Endothelial cell of umbilical vein (primary cell): Measurements from ENCODE around the gene CMC1. TPM values are rescaled to one million over a fixed set of nuclear protein-coding genes. Genes with fewer than 3 reads are reported as not detected.

Source experiments
- BruUV-seq: library from RNA; stranded (reverse); fragments of 400-500 nt; replicated peaks from 2 replicates; lab custom pipeline; 2021; lab: Mats Ljungman, UMichigan
- CTCF ChIA-PET: fragments of 300-600, 350-600 bp; sonication (Branson Sonifier 250); formaldehyde crosslinking; loops from one replicate; lab custom pipeline; 2021; ENCODE audit warnings: antibody characterized with exemption, inconsistent platforms; lab: Charles Lee
- POLR2A ChIA-PET: fragments of 300-600, 350-600 bp; sonication (Branson Sonifier 250); formaldehyde crosslinking; loops from one replicate; lab custom pipeline; 2021; ENCODE audit warnings: antibody characterized with exemption, inconsistent platforms; lab: Charles Lee
- DNase-seq: peaks from one replicate; pipeline ENCODE4 v3.0.0-alpha.2; 2011; ENCODE audit warnings: low read depth, low spot score
- FAIRE-seq: peaks from 2 replicates; lab custom pipeline; 2011; peaks lifted over from hg19 to GRCh38; lab: Jason Lieb, UNC
- H2AFZ ChIP-seq: 2 replicates; pipeline ENCODE4 v1.6.0; 2012; ENCODE audit warnings: low read depth, low read length, control low read depth, inconsistent platforms
- H3K27ac ChIP-seq: 2 replicates; pipeline ENCODE4 v1.5.1; 2011; ENCODE audit warnings: low read depth, mild to moderate bottlenecking, control low read depth, low read length, moderate library complexity; ENCODE audit not compliant: insufficient read depth
- H3K27me3 ChIP-seq, 2 experiments: 2 replicates each; pipeline versions ENCODE4 v1.6.0 to v1.6.1; 2011; ENCODE audit warnings: low read length in 2 of 2, mixed read lengths in 1 of 2; ENCODE audit not compliant: control insufficient read depth in 2 of 2, insufficient read depth in 2 of 2
- H3K36me3 ChIP-seq, 2 experiments: 2 replicates in 1 of 2; 3 replicates in 1 of 2; pipeline ENCODE4 v1.5.1; 2011; ENCODE audit warnings: low read length in 2 of 2, mild to moderate bottlenecking in 1 of 2, moderate library complexity in 1 of 2; ENCODE audit not compliant: control insufficient read depth in 2 of 2, insufficient read depth in 2 of 2; ENCODE audit errors: extremely low read depth in 1 of 2
- H3K4me1 ChIP-seq: 3 replicates; pipeline ENCODE4 v1.5.1; 2011; ENCODE audit warnings: mild to moderate bottlenecking, low read length; ENCODE audit not compliant: control insufficient read depth, insufficient read depth; ENCODE audit errors: extremely low read depth
- H3K4me2 ChIP-seq: 2 replicates; pipeline ENCODE4 v1.6.1; 2011; ENCODE audit warnings: low read length, control low read depth, mixed read lengths; ENCODE audit not compliant: insufficient read depth
- H3K4me3 ChIP-seq, 3 experiments: fragments of 200-600 bp in 1 of 3; sonication (generic), shearing (Covaris generic) in 1 of 3; replicated peaks in 1 of 3; 2 replicates each; pipeline ENCODE4 v1.5.1; 2011 to 2016; ENCODE audit warnings: control low read depth in 3 of 3, low read length in 3 of 3, mild to moderate bottlenecking in 2 of 3, inconsistent platforms in 1 of 3, low read depth in 1 of 3, moderate library complexity in 1 of 3; ENCODE audit not compliant: insufficient read depth in 1 of 3
- H3K79me2 ChIP-seq: 2 replicates; pipeline ENCODE4 v1.6.0; 2012; ENCODE audit warnings: low read length, inconsistent platforms; ENCODE audit not compliant: control insufficient read depth, insufficient read depth
- H3K9ac ChIP-seq: replicated peaks from 2 replicates; pipeline ENCODE3; 2011; ENCODE audit warnings: low read length, control low read depth; ENCODE audit not compliant: insufficient read depth; ENCODE audit errors: extremely low read depth
- H3K9me1 ChIP-seq: replicated peaks from 3 replicates; pipeline ENCODE4 v1.6.0; 2011; ENCODE audit warnings: mild to moderate bottlenecking, low read length; ENCODE audit not compliant: control insufficient read depth, insufficient read depth; ENCODE audit errors: extremely low read depth
- H3K9me3 ChIP-seq: replicated peaks from 2 replicates; pipeline ENCODE4 v1.5.1; 2012; ENCODE audit warnings: low read length, inconsistent platforms; ENCODE audit not compliant: control insufficient read depth, insufficient read depth
- H4K20me1 ChIP-seq: replicated peaks from 2 replicates; pipeline ENCODE3; 2011; ENCODE audit warnings: mild to moderate bottlenecking, low read length; ENCODE audit not compliant: control insufficient read depth, insufficient read depth; ENCODE audit errors: extremely low read depth
- EZH2 ChIP-seq: IDR thresholded peaks from 2 replicates; pipeline ENCODE4 v1.6.1; 2012; ENCODE audit warnings: borderline replicate concordance, low read depth, mild to moderate bottlenecking, moderate library complexity, low read length, inconsistent platforms; ENCODE audit not compliant: severe bottlenecking
- FOS ChIP-seq: IDR thresholded peaks from 2 replicates; pipeline ENCODE4 v1.6.1; 2011; ENCODE audit warnings: mild to moderate bottlenecking, low read length, moderate library complexity, borderline replicate concordance; ENCODE audit not compliant: insufficient read depth
- GATA2 ChIP-seq: IDR thresholded peaks from 2 replicates; pipeline ENCODE4 v1.7.0; 2011; ENCODE audit warnings: low read depth, mild to moderate bottlenecking, moderate library complexity, mixed read lengths, low read length; ENCODE audit not compliant: insufficient read length, insufficient read depth
- JUN ChIP-seq: IDR thresholded peaks from 2 replicates; pipeline ENCODE4 v1.6.1; 2011; ENCODE audit warnings: borderline replicate concordance, low read depth; ENCODE audit not compliant: insufficient read length, insufficient read depth
- MYC ChIP-seq: IDR thresholded peaks from one replicate; pipeline ENCODE4 v1.6.1; 2011; ENCODE audit warnings: mild to moderate bottlenecking, low read depth, low read length
- POLR2A ChIP-seq: IDR thresholded peaks from 2 replicates; pipeline ENCODE4 v1.6.1; 2012; ENCODE audit warnings: low read depth, mild to moderate bottlenecking, control low read depth, low read length
- POLR2AphosphoS5 ChIP-seq: IDR thresholded peaks from 2 replicates; pipeline ENCODE4 v1.6.1; 2012; ENCODE audit warnings: low read depth, mild to moderate bottlenecking, control low read depth, low read length, moderate library complexity; ENCODE audit not compliant: insufficient read depth
- dilution Hi-C: fragments of 300-500 bp; cut with MboI; formaldehyde crosslinking; loops from one replicate; pipeline ENCODE4 v1.15.0; 2019; ENCODE audit warnings: low sequenced_read_pairs; ENCODE audit not compliant: extremely low pct_ligation_motif_present
- intact Hi-C: fragments of 100-400 bp; cut with micrococcal nuclease; formaldehyde crosslinking; loops from one replicate; pipeline ENCODE4 v1.10.0; 2022
- polyA plus RNA-seq, 4 experiments: library from polyadenylated mRNA; depleted of rRNA in 3 of 4; stranded (reverse) in 3 of 4; unstranded in 1 of 4; fragments of >200 nt; gene quantifications; 2 replicates each; pipeline versions ENCODE4 v1.2.1 to v1.2.3, GENCODE V29; 2011 to 2012; ENCODE audit warnings: missing spikeins in 1 of 4
- total RNA-seq: library from RNA; stranded (reverse); gene quantifications from 2 replicates; pipeline ENCODE4 v1.2.3, GENCODE V29; 2021
- TF ChIP-seq, protein P1 (sequence below): IDR thresholded peaks from 2 replicates; pipeline ENCODE4 v1.6.1; 2011; ENCODE audit not compliant: insufficient read depth, insufficient read length
- TF ChIP-seq, protein P2 (sequence below), 2 donors: IDR thresholded peaks; 1 replicate in 1 of 2; 2 replicates in 1 of 2; pipeline ENCODE4 v1.5.1; 2011; ENCODE audit warnings: low read length in 2 of 2, mild to moderate bottlenecking in 2 of 2, moderate library complexity in 2 of 2, control low read depth in 1 of 2, inconsistent platforms in 1 of 2, low read depth in 1 of 2; ENCODE audit not compliant: insufficient read depth in 1 of 2; ENCODE audit errors: extremely low read depth in 1 of 2

CMC1 gene
- total and polyA plus RNA-seq, 2 donors (not counting 3 experiments of a cell fraction or from before 2014, with no cell fraction given): 13.1 to 18.6 TPM

DNA sequence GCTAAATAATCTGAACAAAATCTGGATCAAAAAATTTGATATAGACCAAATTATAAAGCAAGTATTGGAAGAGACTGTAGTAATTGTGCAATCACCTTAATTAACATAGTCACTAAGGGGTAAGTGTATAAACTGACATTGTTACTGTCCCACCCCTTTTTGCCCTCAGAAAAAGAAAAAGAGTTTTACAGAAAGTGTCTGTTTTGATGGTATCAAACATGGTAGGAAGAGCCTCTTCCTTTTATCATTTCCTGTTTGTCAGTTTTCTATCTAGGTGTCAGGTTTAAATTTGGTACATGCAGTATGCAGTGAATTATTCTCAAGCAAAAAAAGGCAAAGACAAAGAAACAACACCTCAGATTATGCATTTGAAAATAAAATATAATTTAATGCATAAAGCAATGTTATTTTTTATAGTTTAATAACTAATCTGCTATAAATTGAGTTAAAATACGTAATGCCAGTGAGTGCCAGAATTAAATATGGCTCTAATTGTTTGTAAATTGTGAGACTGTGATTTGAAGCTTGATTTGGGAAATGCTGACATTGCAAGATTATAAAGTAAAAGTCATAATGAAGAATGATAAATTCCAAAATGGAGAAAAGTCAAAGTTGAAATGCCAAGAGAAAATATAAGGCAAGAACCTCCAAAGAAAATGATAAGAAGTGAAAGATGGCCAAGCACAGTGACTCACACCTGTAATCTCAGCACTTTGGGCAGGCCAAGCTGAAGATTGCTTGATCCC, 30.3 kb upstream of the CMC1 start:
- ChIA-PET CTCF (no interaction called here), POLR2A (no interaction called here)
- H3K9me3 ChIP-seq: no peaks in the 10 kb centered on the region
- dilution Hi-C loops: no loop called here
- H3K36me3 ChIP-seq: no peaks in the 10 kb centered on the region
- no peak overlapping the region for H2AFZ ChIP-seq
- no peak overlapping the region for H3K9ac ChIP-seq
- intact Hi-C loops: no loop called here
- no peaks in the 10 kb centered on the region for H3K79me2 ChIP-seq
- H3K9me1 ChIP-seq: no peaks in the 10 kb centered on the region
- no peak overlapping the region for H3K27ac ChIP-seq
- DNase-seq (no peak), FAIRE-seq (no peak)
- H3K4me1 ChIP-seq: no peaks in the 10 kb centered on the region
- TF ChIP-seq, protein P1, sequence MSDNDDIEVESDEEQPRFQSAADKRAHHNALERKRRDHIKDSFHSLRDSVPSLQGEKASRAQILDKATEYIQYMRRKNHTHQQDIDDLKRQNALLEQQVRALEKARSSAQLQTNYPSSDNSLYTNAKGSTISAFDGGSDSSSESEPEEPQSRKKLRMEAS: no peak
- TF ChIP-seq JUN (no peak), POLR2AphosphoS5 (no peak), FOS (no peak), POLR2A (no peak), EZH2 (no peak), GATA2 (no peak), MYC (no peak)
- TF ChIP-seq, protein P2, sequence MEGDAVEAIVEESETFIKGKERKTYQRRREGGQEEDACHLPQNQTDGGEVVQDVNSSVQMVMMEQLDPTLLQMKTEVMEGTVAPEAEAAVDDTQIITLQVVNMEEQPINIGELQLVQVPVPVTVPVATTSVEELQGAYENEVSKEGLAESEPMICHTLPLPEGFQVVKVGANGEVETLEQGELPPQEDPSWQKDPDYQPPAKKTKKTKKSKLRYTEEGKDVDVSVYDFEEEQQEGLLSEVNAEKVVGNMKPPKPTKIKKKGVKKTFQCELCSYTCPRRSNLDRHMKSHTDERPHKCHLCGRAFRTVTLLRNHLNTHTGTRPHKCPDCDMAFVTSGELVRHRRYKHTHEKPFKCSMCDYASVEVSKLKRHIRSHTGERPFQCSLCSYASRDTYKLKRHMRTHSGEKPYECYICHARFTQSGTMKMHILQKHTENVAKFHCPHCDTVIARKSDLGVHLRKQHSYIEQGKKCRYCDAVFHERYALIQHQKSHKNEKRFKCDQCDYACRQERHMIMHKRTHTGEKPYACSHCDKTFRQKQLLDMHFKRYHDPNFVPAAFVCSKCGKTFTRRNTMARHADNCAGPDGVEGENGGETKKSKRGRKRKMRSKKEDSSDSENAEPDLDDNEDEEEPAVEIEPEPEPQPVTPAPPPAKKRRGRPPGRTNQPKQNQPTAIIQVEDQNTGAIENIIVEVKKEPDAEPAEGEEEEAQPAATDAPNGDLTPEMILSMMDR (IDR thresholded peaks at IDR 0.05; ENCODE audit: extremely low read depth in 1 of 2, insufficient read depth in 1 of 2, low read depth in 1 of 2, low read length in 2 of 2): no peak
- H3K4me2 ChIP-seq: no peak overlapping the region
- no TSS peak for BruUV-seq
- H3K27me3 ChIP-seq: no peaks in the 10 kb centered on the region
- H4K20me1 ChIP-seq: no peaks in the 10 kb centered on the region
- no peak overlapping the region for H3K4me3 ChIP-seq
